ENCODE data around the gene TMEM225B.
A peak's percentile ranks its signal among the peaks of the same experiment; 100 is the strongest.
"Not testable (repeated sequence)": the region's sequence is repeated elsewhere in the genome, so short reads cannot be mapped to it uniquely, and the experiment has no call there.

TMEM225B gene

DNA sequence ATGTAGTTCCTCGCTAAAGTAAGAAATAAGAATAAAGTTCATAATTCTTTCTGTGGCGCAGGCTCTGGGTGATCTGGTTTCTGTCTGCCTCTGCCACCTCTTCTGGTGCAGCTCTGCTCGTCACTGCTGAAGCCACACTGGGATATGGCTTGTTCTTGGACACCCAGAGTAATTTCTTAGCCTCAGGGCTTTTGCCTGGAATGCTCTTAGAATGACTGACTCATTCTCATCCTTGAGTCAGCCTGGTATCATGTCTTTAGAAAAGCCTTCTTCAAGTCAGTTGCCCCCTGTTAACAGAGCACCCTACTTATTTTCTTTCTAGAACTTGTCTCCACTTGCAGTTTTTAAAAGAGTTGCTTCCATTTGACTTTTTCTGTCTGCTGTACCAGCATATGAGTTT lies 20.7 kb downstream of the TMEM225B start:
- no peak overlapping the region for H3K4me3 ChIP-seq (ENCODE audit: low read length)
- DNase-seq (ENCODE audit: low read depth, low spot score): no peak

DNA sequence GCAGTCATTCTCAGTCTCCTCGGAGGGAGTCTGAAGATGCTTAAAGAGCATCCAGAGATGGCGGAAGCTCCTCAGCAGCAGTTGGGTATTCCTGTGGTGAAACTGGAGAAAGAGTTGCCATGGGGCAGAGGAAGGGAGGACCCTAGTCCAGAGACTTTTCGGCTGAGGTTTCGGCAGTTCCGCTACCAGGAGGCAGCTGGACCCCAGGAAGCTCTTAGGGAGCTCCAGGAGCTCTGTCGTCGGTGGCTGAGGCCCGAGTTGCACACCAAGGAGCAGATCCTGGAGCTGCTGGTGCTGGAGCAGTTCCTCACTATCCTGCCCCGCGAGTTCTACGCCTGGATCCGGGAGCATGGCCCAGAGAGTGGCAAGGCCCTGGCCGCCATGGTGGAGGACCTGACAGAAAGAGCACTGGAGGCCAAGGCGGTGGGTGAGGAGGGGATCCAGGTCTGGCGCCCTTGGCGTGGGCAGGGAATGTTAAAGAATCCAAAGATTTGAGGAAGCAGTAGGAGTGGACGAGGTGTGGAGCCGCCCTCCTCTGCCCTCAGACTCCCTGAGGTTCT lies 21.6 kb downstream of the TMEM225B start:
- no peak for DNase-seq (ENCODE audit: low read depth, low spot score)
- H3K4me3 ChIP-seq (ENCODE audit: low read length): no peak overlapping the region

DNA sequence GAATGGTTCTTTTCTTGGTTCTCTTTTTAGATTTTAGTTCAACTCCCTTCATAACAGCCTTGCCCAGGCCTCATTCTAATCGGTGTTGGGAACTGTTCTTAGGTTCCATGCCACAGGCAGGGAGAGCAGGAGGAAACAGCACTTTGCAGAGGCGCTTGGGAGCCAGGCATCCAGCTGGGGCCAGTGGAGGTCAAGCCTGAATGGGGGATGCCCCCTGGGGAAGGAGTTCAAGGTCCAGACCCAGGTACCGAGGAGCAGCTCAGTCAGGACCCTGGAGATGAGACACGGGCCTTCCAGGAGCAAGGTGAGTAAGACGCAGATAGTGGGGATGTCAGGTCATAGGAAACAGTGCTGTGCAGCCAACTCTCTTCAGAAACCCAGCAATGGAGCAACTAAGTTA lies 23.2 kb downstream of the TMEM225B start:
- DNase-seq (ENCODE audit: low read depth, low spot score): no peak

DNA sequence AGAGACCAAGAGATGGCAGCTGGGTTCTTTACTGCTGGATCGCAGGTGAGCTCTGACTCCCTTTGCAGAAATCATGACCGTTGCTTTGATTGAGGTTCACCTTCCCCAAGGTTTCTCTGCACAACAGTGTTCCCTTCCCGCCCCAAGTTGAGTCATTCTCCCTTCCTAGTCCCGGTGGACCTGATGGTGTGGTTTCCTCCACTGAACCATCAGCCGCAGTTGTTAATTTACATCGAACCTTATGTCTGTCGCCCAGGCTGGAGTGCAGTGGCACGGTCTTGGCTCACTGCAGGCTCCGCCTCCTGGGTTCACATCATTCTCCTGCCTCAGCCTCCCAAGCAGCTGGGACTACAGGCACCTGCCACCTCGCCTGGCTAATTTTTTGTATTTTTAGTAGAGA lies 24.5 kb downstream of the TMEM225B start:
- no peak for DNase-seq (ENCODE audit: low read depth, low spot score)
- H3K4me3 ChIP-seq (ENCODE audit: low read length): no peak overlapping the region

More for the DNA sequence above, 23.2 kb downstream of the TMEM225B start:
- no peak overlapping the region for H3K4me3 ChIP-seq (ENCODE audit: low read length)

DNA sequence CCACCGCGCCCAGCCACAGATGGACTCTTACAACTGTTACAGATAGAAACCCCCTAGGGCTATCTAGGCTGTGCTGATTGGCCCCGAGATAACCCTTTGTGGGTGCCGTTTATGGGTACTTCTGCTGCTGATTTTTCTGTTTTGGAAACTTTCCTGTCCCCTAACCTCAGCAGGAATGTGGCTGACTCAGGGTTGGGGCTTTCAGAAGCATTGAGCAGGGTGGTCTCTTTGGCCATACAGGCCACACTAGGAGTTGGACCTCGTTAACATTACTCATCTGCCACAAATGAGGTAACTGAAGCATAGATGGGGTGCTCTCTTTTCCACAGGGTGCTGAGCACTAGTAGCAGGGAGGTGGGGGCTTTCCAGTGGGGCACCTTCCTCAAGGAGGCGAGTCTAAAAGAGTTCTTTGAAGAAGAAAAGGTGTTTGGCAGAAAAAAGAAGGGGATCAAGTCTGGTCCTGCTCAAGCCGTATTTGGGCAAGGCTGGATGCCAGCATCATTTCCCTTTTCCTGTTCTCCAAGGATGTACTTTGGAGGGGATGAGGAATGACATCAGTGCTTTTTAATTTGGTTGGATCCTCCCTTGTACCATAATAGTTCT lies 25.1 kb downstream of the TMEM225B start:
- no peak overlapping the region for H3K4me3 ChIP-seq (ENCODE audit: low read length)
- DNase-seq (ENCODE audit: low read depth, low spot score): no peak

DNA sequence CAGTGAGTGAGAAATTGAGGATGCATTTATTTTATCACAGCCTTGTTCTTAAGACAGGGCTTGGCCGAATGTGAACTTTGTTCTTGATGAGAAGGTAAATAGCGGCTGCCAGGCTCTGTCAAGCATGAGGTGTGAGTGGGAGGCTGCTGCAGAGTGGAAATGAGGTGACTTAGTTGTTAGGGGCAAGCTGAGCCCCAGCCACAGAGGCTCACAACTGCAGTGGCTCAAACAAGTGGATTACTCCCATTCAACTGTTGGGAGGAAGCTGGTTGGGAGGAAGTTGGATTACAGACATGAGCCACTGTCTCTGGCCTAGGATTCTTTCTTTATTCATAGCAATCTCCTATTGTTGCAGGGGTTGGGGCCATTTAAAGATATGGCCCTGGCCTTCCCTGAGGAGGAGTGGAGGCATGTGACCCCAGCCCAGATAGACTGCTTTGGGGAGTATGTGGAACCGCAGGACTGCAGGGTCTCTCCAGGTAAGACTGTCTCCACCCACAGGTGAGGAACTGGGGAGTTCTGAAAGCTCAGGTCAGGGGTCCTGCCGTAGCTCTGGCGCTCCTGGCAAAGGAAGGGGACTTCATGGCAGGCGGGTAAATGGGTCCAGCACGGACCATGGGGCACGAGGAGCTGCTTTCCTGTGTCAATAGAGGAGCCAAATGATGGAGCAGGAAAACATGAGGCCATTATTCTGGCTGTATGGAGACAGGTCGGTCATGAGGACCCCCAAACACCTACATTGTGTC lies 25.8 kb downstream of the TMEM225B start:
- H3K4me3 ChIP-seq (ENCODE audit: low read length): peak overlapping the region; percentile 57
- DNase-seq (ENCODE audit: low read depth, low spot score): peak; percentile 56

DNA sequence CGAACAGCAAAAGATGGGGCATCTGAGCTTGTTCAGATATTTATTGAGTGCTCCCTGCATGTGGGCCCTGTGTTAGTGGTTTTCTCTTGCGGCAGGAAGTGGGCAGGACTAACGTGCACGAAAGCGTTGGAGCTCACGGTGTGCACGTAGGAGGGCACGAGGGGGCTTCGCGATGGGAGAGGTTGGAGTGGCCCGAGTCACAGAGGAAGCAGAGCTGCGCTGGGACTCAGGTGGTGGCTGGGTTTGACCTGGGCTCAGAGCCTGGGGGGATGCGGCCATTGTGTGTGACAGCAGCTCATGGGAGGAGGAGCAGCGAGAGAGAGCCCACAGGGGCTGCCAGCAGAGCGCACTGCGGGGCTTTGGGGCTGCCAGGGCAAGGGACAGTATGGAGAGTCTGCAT lies 26.4 kb downstream of the TMEM225B start:
- DNase-seq (ENCODE audit: low read depth, low spot score): peak; percentile 97
- peak overlapping the region; percentile 57 for H3K4me3 ChIP-seq (ENCODE audit: low read length)

DNA sequence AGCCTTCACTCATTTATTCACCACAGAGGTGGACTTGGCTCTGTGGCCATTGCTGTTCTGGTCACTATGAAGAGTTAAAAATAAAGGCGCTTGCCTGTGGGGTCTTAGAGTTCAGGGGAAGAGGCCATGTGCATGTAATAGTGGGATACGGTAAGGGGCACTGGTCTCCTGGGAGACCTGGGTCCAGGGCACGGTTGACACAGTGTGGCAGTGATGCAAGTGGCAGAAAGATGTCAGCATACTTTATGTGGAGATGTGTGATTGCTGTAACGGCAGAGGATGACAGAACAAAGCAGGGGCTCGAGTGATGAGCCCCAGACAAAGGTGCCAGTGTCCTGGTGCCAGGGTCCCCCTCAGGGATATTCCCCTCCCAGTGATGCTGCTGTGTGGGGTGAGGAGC lies 27.3 kb downstream of the TMEM225B start:
- H3K4me3 ChIP-seq (ENCODE audit: low read length): peak overlapping the region; percentile 57
- DNase-seq (ENCODE audit: low read depth, low spot score): no peak

DNA sequence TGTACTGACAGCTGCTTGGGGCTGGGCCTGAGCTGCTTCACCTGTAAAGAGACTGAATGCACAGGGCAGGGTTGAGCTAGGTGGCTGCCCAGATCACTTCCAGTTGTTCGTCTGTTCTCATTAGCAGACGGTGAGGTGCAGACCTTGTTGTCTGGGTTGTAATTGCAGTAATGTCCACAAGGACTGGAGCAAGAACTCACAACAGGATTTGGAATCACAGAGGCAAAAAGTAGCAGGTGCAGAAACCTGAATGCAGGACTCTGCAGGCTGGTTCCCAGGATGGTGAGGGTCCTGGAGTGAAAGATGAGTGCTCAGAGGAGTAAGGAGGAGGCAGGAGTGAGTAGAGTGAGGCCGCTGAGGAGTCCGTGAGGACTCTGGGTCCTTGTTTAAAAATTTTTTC lies 27.9 kb downstream of the TMEM225B start:
- no peak overlapping the region for H3K4me3 ChIP-seq (ENCODE audit: low read length)
- DNase-seq (ENCODE audit: low read depth, low spot score): no peak

DNA sequence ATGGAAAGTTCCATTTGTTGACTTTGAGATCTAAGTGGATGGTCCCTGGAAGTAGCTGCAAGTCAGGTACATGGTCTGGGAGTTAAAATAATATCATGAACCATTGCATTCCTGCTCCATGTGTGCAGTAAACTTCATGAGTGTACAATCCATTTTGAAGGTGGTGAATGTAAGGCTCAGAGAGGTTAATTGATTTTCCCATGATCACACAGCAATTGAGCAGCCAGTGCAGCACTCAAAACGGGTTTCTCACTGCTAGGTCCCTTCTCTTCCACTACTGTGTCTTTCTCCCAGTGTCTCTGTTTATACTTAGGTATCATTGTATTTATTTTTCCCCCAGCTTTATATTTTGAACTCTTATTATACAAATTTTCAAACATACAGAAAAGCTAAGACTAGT lies 28.6 kb downstream of the TMEM225B start:
- H3K4me3 ChIP-seq (ENCODE audit: low read length): no peak overlapping the region

DNA sequence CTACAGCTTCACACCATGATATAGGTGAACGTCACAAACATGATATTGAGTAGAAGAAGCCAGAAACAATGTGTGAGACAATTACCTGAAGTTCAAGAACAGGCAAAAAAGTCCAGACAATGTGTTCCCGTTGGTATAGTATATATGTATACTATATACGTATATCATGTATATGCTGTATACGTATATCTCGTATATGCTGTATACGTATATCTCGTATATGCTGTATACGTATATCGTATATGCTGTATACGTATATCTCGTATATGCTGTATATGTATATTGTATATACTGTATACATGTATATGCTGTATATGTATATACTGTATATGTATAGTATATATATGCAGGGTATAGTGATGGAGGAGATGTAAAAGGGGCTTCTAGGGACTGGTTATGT lies 29.4 kb downstream of the TMEM225B start:
- DNase-seq (ENCODE audit: low read depth, low spot score): no peak
- no peak overlapping the region for H3K4me3 ChIP-seq (ENCODE audit: low read length)

More for the DNA sequence above, 28.6 kb downstream of the TMEM225B start:
- DNase-seq (ENCODE audit: low read depth, low spot score): no peak

DNA sequence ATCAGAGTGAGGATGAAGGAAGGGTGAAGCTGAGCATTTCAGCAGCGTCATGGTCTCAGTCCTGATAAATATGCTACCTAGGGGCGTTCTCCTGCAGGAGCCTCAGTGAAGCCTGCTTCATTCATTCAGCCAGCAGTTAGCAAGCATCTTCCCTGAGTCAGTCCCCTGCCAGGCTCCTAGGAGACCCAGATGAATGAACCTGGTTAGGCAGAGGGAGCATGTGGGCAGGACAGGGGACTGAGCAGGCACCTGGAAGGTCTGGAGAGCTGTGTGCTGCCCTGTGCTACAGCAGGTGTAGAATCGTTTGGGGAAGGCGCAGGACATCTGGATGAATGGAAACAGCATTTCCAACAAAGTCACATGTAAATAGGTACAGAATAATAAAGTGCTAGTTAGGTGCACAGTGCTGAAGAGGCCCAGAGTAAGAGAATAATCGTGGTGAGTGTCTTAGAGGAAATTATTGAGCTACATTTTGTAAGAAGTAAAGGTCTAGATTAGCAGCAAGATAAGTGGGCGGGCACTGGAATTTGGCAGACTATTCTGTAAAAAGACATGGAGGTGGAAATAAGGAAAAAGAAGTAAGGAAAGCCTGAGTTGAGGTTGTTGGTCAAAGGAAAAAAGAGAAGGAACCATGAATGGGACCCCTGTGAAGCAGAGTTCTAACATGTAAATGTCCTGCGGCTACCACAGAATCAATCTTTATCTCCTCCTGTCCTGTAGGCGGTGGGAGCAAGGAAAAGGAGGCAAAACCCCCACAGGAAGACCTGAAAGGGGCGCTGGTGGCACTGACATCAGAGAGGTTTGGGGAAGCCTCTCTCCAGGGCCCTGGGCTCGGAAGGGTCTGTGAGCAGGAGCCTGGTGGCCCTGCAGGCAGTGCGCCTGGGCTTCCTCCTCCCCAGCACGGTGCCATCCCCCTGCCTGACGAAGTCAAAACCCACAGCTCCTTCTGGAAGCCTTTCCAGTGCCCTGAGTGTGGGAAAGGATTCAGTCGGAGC lies 30.7 kb downstream of the TMEM225B start:
- no peak overlapping the region for H3K4me3 ChIP-seq (ENCODE audit: low read length)
- no peak for DNase-seq (ENCODE audit: low read depth, low spot score)

DNA sequence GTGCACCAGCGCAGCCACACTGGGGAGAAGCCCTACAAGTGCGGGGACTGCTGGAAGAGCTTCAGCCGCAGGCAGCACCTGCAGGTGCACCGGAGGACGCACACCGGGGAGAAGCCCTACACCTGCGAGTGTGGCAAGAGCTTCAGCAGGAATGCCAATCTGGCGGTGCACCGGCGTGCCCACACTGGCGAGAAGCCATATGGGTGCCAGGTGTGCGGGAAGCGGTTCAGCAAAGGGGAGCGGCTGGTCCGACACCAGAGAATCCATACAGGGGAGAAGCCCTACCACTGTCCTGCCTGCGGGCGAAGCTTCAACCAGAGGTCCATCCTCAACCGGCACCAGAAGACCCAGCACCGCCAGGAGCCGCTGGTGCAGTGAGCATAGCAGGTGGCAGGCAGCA lies 31.6 kb downstream of the TMEM225B start:
- DNase-seq (ENCODE audit: low read depth, low spot score): no peak

DNA sequence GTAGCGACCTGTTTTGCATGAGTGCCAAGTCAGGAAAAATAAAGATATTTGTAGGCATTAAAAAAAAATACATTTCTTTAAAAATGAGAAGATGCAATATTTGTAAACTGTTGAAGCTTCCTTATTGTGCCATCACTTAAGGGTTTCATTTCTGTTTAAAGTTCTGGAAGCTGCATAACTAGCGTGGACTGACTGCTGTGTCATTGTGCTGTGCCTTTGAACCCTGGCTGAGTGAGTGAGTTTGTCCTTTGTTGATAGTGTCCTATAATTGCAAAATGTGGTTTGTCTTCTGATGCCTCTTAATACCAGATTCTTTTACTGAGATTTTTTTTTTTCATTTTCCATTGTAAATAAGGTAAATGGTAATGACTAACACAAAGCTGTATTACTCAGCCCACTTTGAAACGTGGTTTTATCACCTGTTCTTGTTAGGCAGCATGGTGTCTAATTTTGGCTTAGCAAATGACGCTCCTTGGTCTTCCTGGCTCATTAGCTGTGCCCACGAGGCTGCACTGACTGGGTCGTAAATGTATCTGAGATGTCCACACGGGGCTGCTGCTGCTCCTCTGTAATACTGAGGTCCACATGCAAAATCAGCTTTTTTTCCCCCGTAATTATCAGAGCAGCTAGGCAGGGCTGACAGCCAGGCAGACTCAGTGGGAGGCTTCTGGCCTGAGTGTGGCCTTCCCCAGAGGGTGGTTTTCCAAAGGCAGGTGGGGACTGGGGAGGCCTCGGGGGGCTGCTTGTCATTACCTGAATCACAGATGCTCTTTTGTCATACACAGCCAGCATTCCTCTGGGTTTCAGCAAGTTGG lies 33.4 kb downstream of the TMEM225B start:
- H3K4me3 ChIP-seq (ENCODE audit: low read length): no peak overlapping the region
- no peak for DNase-seq (ENCODE audit: low read depth, low spot score)

More for the DNA sequence above, 31.6 kb downstream of the TMEM225B start:
- no peak overlapping the region for H3K4me3 ChIP-seq (ENCODE audit: low read length)

DNA sequence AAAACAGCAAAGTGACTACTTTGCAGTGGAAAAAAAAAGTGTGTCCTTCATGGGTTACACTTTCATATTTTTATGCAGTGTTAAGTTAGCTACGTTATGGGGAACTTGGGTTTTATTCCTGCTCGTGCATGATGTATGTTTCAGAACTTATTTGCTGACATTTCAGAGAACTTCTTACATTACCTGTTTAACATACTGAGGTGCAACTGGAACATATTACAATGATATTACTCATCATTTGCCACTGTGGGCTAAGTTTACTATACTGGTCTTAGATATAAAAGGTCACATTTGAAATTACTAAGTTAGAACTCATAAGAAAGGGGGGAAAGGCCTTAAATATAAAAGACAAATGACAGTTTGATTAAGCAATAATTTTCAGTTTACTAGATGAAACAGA lies 39.3 kb downstream of the TMEM225B start:
- DNase-seq (ENCODE audit: low read depth, low spot score): not testable (repeated sequence)

DNA sequence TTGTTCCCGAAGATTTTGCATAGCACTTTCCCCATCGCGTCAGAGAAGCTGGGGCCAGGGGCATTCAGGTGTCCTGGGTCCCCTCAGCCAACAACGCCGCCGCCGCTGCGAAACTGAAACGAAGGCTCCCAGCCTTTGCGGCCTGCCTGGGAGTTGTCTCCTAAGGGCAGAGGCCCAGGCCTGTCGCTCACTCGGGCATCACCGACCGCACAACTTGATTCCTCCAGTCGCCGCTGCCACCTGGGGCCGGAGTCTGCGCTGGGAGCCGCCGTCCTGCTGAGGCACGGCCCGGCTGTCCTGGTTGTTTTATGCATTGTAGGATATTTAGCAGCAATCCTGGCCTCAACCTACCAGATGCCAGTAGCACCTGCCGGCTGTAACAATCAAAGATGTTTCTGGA lies 40.7 kb downstream of the TMEM225B start:
- H3K4me3 ChIP-seq (ENCODE audit: low read length): no peak overlapping the region
- DNase-seq (ENCODE audit: low read depth, low spot score): no peak

More for the DNA sequence above, 39.3 kb downstream of the TMEM225B start:
- H3K4me3 ChIP-seq (ENCODE audit: low read length): not testable (repeated sequence)

DNA sequence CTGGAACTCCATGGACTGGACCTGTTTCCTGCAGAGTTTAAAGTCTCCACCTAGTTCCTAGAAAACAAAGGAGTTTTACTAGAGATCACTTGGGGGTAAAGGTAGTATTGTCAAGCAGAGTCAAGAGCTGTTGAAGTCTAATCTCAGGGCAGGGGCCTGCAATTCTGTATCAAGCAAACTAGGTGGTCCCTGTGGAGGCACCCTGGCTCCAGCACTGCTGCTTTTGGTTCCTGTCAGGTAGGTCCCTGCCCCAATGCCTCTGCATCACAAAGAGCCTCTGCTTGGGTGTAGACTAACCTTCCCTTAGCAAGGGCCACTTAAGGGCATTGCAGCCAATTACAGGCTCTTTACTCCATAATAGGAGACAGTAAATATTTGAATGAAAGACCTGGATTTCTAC lies 41.2 kb downstream of the TMEM225B start:
- no peak for DNase-seq (ENCODE audit: low read depth, low spot score)

DNA sequence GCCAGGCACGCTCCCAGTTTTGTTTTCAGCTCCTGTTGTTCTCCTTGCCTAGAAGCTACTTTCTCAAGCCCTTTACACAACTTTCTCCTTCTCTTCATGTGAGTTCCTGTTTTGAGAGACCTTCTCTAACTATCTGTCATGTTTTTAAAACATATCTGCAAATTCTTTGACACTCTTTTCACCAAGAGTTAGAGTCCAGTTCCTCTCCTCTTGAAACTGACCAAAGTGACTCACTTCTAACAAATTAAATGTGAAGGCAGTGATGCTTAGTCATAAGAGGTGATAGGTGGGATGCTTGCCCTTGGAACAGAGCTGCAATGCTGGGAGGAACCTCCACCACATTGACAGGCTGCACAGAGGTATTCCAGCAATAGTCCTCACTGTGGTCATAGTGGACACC lies 44.0 kb downstream of the TMEM225B start:
- H3K4me3 ChIP-seq (ENCODE audit: low read length): no peak overlapping the region
- no peak for DNase-seq (ENCODE audit: low read depth, low spot score)

More for the DNA sequence above, 41.2 kb downstream of the TMEM225B start:
- H3K4me3 ChIP-seq (ENCODE audit: low read length): no peak overlapping the region

DNA sequence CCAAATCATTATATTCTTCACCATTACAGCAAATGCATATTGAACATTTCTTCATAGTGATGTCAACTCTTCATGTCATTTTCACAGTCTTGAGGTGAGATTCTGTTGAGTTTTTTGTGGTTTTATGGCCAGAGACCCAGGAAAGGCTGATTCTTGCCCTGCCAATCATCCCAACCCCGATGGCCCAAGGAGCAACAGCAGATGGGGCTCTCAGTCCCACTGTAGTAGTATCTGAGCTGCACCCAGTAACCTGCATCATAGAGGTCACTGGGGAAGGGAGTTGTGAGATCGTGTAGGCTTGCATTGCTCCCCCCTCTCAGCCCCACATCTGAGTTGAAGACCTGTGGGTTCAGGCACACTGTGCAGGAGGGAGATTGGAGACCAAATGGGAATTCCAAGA lies 45.4 kb downstream of the TMEM225B start:
- no peak for DNase-seq (ENCODE audit: low read depth, low spot score)
- no peak overlapping the region for H3K4me3 ChIP-seq (ENCODE audit: low read length)

All from Jurkat, Clone E6-1 (cell line).